GM19099 (cell line): ENCODE data around the gene ABR.

Experiments
- POLR2A ChIP-seq: IDR thresholded peaks from 3 replicates; pipeline ENCODE4 v1.6.1; 2011; ENCODE audit warnings: low read depth; ENCODE audit not compliant: insufficient read length; ENCODE audit errors: extremely low read depth

The ABR gene

DNA sequence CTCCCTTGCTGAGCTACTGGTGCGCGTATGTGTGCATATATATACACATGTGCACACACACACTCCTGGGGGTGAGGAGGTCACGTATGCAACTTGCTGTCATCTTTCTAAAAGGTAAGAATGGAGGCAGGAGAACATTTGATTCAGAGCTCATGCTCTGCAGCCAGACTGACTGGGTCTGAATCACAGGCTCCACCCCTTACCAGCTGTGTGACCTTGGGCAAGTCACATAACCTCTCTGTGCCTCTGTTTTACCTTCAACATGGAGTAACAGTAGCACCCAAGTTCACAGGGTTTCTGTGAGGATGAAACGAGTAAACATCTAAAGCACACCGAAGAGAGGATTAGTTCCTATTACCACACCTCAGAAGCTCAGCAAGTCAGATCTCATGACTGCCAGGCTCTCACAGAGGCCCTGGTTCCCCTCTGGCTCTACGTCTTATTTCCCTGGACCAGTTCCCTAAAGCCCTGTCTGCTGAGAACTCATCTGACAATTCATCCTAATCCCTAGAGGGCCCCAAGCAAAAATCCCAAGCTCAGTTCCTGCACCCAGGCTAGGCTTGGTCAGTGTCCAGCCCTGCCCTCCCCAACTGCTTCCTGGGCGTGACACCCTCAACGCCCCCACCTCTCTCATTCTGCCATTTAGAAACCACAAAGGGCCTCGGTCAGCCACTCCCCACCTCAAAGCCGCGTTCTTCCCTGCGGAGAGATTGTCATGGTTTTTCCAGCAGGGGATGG lies 28.7 kb downstream of the ABR start:
- TF ChIP-seq POLR2A: no peak

DNA sequence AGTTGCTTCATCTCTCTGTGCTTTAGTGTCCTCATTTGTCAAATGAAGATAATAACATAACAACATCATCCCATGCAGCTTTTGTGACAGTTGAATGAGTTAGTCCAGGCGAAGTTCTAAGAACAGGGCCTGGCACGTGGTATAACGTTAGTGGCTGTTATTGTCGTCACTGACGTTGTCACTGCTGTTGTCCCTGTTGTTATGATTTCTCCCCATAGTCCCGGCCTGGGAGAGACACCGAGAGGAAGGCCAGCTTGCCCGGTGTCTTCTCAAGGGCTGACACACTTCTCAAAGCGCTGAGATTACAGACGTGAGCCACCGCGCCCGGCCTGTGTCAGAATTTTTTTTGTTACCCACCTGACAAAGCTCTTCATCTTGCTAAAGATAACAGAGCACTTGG lies 29.9 kb downstream of the ABR start:
- TF ChIP-seq POLR2A: no peak

DNA sequence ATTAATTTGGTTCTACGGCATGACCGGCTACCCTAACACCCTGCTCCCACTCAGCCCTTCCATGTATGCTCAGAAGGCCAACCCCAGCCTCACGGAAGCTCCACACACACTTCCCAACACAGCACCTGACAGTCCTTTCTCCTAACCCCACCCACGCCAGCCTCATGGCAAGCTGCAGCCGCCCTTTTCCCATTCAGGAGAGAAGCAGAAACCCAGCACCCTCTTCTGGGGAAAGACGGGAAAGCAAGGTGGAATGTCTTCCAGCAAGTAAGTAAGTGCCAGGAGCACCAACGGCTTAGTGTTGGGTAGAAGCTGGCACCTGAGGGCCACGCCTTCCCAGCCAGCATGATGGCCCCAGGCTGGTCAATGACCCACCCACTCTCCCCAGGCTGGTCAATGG lies 32.1 kb downstream of the ABR start:
- TF ChIP-seq POLR2A: no peak

DNA sequence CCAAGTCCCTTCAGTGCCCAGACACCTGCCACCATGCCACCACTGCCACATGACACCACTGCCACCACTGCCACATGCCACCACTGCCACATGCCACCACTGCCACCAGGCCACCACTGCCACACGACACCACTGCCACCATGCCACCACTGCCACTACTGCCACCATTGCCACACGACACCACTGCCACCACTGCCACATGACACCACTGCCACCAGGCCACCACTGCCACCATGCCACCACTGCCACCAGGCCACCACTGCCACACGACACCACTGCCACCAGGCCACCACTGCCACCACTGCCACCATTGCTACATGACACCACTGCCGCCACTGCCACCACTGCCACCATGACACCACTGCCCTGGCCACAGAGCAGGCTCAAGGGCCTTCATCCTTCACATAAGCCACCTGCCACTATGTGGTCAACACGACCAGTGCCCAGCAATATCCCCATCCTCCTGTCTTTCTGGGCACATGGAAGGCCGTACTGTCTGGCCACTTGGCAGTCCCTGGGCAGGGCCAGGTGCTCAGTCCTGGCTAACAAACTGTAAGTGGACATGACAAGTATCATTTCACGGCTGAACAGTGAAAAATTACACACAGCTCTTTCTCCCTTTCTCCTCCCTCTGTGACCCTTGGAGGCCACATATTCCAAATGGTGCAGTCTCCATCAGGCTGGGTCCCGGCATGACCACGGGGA lies 33.1 kb downstream of the ABR start:
- no peak for TF ChIP-seq POLR2A

DNA sequence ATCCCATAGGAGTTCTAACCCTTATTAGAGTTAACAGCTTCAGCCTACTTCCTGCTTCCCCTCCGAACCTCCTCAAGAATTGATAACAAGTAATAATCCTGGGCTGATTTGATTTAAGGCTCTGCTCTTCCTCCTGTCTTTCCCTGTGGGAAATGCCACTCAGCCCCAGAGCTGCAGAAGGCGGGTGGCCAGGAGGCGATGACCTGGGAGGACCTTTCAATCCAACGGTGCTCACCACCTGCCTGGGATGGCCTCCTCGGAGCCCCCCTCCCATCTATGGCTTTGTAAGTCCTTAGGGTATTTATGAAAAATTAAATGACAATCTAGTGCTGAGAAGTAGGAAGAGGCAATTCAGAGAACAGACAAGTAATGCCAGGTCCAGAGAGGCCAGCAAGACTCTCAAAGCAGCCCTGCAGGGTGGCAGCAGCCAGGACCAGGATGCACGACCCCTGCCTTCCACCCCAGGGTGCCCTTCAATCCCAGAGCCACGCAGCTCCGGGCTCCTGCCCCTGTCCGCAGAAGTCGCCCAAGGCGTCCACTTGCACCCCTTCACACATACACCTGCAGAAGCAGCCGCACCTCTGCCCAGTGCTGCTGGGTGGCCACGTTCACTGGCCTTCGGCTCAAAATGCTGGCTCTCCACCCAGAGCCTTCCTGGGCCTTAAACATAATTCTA lies 34.3 kb downstream of the ABR start:
- TF ChIP-seq POLR2A: no peak

DNA sequence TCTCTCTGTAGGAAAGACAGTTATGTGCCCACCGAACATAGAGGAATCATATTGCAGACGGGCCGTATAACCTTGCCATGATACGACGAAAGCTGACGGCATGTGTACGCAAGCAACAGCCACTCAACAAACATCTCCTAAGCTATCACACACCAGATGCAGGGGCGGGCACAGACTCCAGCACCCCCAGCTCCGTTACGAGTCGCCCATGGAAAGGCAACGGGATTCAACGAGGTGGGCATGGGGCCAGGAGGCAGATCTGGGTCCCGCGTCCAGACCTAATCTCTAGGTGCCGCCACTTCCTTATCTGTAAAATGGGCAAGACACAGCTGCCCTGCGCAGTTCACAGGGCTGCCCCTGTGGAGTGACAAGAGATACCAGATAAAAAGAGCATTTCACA lies 35.6 kb downstream of the ABR start:
- no peak for TF ChIP-seq POLR2A

DNA sequence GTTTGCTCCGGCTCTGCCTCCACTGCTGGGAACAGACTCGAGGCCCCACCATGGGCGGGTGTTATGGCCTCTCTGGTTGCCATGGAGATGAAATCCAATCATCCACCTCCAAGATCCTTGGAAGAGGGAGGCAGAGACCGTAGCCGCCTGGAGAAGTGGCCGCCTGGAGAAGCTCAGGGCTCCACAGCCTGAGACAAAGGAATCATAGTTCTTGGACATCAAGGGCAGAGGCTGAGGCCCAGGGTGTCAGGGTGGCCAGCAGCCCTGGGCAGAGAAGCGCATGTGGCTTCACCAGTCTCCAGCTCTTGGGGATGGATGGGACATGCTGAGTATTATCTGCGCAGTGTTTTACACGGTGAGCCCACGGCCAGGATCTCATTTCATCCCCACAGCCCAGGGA lies 36.2 kb downstream of the ABR start:
- TF ChIP-seq POLR2A: no peak

DNA sequence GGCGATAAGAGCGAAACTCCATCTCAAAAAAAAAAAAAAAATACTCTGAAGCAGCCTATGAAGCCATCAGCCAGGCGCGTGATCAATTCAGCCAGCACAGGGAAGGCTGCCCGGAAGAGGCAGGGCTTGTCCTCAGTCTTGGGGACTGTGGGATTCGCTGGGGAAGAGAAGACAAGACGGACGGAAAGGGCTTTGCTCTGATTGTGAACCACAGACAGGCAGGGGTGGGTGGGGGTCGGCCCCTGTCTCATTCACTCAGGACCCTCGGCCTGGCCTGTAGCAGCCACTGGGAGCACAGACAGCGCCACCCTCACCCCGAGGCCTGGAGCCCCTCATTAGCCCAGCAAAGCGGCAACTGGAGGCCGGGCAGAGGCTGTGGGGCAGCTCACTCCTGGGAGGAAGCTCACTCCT lies 37.2 kb downstream of the ABR start:
- no peak for TF ChIP-seq POLR2A

DNA sequence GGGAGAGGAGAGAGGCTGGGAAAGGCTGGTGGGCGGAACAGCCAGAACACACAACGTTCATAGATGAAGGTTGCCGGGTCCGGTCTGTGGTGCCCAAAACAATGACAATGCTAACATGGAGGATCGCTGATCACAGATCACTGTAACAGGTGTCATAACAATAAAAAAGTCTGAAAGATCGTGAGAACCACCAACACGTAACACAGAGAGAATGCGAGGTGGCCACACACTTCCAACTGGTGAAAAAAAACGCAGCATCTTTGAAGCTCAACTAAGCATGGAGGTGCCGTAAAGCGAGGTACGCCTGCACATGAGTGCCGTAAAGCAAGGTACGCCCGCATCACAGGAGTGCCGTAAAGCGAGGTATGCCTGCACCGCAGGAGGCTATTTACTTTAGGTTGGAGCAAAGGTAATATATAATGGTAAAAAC lies 42.3 kb downstream of the ABR start:
- TF ChIP-seq POLR2A: no peak

DNA sequence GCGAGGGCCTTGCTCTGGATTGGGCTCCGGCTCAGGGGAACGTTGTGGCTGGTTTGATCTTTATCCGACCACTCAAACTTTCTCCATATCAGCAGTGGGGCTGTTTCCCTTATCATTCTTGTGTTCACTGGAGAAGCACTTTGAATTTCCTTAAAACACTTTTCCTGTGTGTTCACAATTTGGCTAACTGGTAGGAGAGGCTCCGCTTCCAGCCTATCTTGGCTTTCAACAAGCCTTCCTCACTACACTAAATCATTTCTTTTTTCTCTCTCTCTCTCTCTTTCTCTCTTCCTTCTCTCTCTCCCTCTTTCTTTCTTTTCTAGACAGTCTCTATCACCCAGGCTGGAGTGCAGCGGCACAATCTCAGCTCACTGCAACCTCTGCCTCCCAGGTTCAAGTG lies 43.0 kb downstream of the ABR start:
- no peak for TF ChIP-seq POLR2A

DNA sequence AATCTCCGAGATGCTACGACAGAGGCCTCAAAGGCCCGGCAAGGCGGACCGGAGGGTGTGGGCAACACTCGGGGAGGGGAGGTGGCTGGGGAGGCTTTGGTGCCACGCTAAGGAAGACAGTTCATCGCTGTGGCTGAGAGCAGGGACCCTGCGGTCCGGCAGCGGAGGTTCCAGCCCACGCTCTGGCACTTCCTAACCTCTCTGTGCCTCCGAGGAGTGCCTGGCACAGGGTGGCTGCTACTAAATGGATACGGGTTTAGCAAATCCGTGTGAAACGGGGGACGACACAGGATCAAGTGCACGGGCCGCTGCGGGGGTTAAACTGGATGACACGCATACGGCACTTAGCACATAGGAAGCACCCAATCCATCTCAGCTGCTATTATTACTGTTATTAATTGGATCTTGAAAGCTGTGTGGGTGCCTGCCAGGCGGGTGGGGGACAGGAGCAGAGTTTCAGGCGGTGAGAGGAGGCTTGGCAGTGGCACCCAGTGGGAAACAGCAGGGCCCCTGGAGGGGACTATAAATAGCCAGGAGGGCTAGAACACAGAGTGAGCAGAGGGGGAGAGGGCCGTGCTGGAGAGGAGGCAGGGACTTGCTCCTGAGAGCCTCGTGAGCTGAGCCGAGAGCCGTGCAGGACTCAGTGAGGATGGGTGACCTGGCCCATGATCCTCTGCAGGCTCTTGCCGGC lies 45.0 kb downstream of the ABR start:
- no peak for TF ChIP-seq POLR2A

DNA sequence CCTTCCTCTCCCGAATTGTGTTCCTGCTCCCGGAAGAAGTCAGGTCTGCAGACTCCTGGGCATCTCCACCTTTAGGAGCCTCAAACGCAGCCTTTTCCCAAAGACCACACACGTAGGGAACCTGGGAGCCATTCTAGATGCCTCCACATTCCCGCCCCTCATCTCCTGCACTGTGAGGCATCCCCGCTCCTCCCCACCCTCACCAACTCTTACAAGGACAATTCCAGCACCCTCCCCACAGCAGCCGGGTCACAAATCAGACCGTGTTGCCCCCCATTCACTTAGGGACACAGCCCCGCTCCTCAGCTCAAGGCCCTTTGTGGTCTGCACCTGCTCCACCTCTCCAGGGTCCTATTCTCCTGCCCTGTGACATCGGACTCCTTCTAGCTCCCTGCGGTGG lies 49.6 kb downstream of the ABR start:
- no peak for TF ChIP-seq POLR2A

DNA sequence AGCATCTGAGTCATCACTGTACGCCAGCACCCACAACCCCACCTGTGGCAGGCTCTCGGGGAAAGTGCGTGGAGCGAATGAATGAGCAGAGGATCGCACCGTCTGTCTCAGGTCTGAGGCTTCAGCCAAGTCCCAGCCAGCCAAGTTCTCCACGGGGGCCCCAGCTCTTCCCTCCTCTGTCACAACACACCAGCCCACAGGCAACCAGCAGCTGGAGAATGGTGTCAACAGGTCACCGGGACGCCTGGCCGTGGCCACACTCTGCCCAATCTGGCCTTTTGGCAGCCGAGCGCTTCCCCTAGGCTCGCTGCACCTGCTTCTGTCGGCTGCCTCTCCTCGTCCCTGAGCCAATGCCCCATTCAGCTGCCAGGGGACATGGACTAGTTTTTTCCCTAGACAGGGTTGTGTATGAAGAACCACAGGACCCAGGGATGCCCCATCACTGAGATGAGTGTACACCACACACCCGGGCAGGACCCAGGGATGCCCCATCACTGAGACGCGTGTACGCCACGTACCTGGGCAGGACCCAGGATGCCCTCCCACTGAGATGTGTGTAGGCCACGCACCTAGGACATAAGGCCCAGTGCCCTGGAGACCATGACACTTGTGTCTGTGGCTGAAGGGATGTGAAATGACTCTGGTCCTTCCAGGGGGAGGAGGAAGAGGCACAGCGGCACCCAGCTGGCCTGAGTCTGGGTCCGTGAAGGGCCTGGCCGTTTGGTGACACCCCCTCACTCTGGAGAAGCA lies 52.8 kb downstream of the ABR start:
- no peak for TF ChIP-seq POLR2A

DNA sequence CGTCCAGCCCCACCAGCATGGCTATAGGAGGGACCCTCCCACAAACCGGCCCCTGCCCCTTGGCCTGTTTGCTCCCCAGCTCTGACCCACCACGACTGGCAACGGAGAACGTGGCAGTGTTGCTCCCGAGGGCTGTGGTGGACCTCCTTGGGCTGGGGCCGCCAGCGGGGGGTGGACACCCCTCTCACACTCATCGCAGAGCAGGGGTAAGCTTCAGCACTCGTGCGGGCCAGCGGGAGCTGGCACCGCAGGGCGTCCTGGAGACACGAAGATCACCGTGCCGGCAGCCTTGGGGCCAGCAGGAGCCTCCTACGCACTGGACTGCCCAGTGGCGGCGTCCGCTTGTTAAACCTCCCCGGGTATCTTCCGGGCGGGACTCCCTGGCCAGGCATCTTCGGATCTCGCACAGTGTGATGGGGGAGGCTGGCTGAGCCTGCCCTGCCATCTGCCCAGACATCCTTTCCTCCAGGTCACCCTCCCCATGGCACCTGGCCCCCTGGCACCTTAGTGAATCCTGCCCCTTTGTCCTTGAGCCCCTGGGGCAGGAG lies 53.5 kb downstream of the ABR start:
- TF ChIP-seq POLR2A: no peak
